OCI-LY7 (cell line): Measurements from ENCODE around the gene ACAA2.

Experiments
- EZH2phosphoT487 ChIP-seq: fragments of 200-600 bp; sonication (generic); IDR thresholded peaks from 2 replicates; pipeline ENCODE4 v1.6.1; 2018; ENCODE audit warnings: low read depth, borderline replicate concordance, mild to moderate bottlenecking, mixed run types, antibody characterized with exemption, low read length, moderate library complexity, mixed read lengths
- TF ChIP-seq, protein P1 (sequence below): fragments of 200-600 bp; sonication (generic); conservative IDR thresholded peaks from 2 replicates; pipeline ENCODE4 v1.5.1; 2014; ENCODE audit warnings: mild to moderate bottlenecking, antibody characterized with exemption, low read length, moderate library complexity, mixed read lengths

DNA sequence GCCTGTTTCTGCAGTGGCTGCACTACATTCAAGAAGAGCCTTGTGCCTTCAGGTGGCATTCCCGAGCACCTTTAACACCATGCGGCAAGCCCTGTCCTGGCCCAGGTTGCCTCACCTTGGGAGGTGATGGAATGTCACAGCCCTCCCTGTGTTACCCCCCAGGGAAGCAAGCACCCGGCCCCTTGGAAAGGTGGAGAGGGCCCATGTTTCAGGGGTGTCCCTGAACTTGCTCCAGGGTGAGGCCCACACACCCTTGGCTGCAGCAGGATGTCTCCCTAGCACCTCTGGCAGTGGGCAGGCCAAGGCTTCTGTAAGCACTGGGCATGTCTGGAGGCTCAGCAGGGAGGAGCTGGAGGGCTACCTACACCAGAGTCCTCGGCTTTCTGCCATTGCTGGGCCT, 29.3 kb upstream of the ACAA2 start:
- TF ChIP-seq, protein P1, sequence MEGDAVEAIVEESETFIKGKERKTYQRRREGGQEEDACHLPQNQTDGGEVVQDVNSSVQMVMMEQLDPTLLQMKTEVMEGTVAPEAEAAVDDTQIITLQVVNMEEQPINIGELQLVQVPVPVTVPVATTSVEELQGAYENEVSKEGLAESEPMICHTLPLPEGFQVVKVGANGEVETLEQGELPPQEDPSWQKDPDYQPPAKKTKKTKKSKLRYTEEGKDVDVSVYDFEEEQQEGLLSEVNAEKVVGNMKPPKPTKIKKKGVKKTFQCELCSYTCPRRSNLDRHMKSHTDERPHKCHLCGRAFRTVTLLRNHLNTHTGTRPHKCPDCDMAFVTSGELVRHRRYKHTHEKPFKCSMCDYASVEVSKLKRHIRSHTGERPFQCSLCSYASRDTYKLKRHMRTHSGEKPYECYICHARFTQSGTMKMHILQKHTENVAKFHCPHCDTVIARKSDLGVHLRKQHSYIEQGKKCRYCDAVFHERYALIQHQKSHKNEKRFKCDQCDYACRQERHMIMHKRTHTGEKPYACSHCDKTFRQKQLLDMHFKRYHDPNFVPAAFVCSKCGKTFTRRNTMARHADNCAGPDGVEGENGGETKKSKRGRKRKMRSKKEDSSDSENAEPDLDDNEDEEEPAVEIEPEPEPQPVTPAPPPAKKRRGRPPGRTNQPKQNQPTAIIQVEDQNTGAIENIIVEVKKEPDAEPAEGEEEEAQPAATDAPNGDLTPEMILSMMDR, result no peak
- no peak for TF ChIP-seq EZH2phosphoT487
